Hypothalamus (tissue), 51 donors: ENCODE results near the gene ESYT3.

Experiments used
- DNase-seq, 51 donors: peaks; one replicate each; lab custom pipeline; 2025; lab: John Stamatoyannopoulos, UW

Gene ESYT3

GRCh38 chr3:138459619-138460535 is 25.5 kb downstream of the ESYT3 start:
- DNase-seq = no peak

DNA sequence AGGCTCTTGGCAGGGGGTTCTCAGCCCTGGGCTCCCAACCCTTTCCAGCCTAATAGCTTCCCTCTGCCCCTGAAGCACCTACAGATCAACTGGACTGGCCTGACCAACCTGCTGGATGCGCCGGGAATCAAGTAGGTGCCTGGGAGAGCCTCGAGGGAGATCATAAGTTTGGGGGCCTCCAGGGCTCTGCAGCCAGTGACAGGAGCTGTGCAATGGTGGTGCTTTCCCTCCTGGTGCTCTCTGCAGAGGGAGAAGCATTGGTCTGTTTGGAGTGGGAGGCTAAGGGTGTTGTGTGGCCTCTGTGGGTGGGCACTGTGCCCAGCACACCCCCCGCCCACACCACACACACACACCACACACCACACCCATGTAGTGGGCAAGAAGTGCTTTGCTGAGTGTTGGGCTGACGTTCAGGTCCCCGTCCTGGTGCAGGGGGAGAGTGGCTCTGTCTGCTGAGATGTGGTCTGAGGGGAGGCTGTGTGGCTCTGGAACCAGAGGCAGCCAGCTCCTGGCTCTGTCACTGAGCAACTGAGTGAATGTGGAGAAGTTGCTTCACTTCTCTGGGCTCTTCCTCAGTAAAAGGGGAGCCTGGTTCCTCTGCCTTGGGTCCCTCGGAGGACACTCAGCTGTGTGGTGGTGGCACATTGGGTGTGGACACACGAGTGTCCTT is 26.3 kb downstream of the ESYT3 start:
- DNase-seq = no peak

- DNase-seq = no peak
Measured at GRCh38 chr3:138461246-138461645, 26.8 kb downstream of the ESYT3 start.

- no peak for DNase-seq
Measured at GRCh38 chr3:138461896-138462295, 27.5 kb downstream of the ESYT3 start.

GRCh38 chr3:138463724-138464490 is 29.5 kb downstream of the ESYT3 start:
- DNase-seq = no peak

DNA sequence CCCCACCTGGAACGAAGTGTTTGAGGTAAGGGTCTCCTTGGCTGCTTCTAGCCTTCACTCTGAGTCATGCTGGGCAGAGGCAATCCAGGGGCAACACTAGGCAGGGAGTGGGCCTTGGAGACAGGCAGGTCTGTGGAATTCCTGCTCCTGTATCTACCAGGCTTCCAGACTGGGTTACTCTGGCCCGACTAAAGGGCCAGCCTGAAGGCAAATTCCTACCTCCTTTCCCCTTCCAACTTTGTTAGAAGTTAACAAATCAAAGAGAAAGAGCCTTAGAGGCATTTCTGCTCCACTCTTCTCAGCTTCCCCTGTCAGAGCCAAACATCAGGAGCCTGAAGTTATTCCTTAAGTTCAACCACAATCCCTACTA is 30.1 kb downstream of the ESYT3 start:
- DNase-seq = no peak

- no peak for DNase-seq
Measured at GRCh38 chr3:138465451-138465850, 31.0 kb downstream of the ESYT3 start.

- DNase-seq = no peak
Measured at GRCh38 chr3:138465925-138466324, 31.5 kb downstream of the ESYT3 start.

DNA sequence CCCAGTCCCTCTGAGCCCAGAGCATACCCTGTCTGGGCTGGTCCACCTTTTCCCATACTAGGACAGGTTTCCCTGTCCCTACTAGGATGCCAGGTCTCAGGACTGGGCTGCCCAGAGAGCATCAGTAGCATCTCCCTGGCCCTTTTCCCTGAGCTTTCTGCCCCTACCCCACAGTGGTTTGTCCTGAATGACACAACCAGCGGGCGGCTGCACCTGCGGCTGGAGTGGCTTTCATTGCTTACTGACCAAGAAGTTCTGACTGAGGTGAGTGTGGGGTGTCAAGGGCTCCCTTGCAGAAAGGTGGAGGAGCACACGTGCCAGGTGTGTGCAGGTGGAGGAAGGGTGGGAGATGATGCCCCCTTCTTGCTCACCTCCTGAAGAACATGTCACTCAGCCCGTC is 33.5 kb downstream of the ESYT3 start:
- DNase-seq = no peak

DNA sequence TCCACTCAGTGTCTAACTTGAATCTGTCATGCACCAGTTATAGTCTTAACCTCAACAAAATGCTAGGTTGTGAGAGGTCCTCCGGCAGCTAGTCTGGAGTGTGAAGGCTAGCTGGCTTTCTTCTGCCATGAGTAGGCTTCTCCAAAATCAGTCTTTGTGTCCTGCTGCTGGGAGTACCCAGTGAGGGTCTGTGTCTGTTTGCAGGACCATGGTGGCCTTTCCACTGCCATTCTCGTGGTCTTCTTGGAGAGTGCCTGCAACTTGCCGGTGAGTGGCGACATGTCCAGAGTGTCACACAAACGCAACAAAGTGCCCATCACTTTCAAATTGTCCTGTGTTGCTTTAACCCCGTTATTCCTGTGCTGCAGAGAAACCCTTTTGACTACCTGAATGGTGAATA is 34.0 kb downstream of the ESYT3 start:
- no peak for DNase-seq

GRCh38 chr3:138468886-138469285 is 34.5 kb downstream of the ESYT3 start:
- no peak for DNase-seq

GRCh38 chr3:138469874-138470273 is 35.5 kb downstream of the ESYT3 start:
- no peak for DNase-seq

DNA sequence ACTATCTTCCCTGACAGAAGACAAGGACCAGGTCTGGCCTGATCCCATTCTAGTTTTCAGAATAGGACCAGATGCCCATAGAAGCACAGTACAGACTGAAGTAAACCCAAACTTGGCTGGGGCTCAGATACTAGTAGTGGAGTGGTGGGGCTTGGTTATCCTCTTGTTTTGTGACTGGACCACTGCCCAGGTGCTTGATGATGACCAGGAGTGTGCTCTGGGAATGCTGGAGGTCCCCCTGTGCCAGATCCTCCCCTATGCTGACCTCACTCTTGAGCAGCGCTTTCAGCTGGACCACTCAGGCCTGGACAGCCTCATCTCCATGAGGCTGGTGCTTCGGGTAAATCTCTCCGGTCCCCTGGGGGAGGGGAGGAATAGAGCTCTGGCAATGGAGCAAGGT is 36.3 kb downstream of the ESYT3 start:
- no peak for DNase-seq

DNA sequence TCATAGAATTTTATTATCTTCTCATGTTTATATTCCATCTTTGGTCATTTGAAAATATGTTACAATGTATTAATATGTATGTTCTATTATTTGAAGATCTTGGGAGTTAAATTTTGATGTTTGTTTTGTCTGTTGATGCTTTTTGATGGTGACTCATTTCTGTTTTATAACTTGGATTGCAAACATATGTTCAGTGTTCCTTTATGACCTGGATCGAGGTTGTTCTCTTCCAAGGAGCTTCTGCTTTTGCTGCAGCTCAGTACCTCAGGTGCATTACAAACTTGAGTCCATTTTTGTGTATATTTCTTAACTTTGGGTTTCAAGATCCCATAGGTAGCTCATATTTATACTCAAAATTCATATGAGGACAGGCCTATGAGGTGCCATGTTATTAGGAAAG is 37.1 kb downstream of the ESYT3 start:
- no peak for DNase-seq

GRCh38 chr3:138472141-138472825 is 37.9 kb downstream of the ESYT3 start:
- no peak for DNase-seq

GRCh38 chr3:138473391-138473790 is 39.0 kb downstream of the ESYT3 start:
- no peak for DNase-seq

DNA sequence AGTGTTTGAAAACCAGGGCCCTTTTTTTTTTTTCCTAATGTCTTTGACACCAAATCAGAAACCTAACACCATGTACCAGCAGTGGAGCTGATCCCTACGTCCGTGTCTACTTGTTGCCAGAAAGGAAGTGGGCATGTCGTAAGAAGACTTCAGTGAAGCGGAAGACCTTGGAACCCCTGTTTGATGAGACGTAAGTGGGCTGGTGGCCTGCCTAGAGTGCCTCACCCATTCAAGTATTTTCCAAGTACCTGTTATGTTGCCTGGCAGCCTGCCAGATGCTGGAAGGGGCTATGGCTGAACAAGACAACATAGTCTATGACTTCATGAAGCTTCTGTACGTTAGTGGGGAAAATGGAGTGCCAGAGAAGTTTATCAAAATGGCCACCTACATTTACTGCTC is 39.7 kb downstream of the ESYT3 start:
- DNase-seq = no peak

DNA sequence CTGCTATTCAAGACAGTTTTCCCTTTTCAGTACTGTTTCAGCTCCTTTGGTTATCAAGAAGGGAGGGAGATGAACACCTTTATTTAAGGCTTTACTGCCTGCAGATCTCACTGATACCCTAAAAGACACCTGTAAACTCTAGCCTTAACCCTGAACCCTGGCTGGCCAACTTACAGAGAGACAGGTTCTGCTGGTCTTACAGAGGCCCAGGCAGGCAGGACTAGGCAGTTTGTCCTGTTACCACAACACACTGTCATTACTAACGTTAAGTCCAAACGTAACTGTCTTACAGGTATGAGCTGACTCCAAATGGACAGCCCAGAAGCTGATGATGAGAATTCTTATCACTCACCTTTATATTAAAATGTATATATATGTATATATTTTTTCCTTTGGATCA is 42.1 kb downstream of the ESYT3 start:
- no peak for DNase-seq

DNA sequence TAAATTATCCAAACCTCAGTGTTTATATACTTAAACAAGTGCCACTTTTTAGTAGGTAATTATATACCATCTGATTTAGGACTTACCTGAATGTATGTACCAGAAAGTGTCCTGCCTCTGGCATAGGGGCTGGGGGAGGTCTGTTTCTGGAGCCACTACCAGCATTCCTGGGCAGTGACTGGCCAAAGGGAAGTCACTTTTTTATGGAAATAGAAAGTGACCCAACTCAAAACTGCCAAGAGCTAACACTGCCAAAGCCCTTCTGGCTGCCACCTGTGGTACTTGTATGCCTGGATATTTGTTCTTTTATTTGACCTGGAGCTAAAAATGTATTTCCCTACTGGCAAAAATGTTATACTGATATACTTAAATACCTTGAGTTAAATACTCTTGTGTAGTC is 42.7 kb downstream of the ESYT3 start:
- no peak for DNase-seq

DNA sequence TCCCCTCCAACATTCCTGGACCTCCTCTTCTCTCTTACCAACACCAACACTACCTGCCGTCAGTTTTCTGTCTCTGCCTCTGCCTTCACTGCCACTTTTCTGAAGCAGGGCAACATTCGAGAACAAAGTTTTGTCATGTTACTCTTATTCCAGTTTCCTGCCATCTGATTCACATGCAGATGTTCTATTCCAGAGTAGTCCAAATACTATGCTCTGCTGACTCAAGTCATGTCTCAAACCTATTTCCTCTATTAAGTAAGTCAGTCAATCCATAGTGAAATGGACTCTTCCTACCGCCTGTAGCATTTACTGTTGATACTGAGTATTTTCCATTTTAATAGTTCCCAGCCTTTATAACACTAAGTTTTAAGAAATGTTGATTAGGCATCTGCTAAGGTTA is 43.4 kb downstream of the ESYT3 start:
- no peak for DNase-seq

DNA sequence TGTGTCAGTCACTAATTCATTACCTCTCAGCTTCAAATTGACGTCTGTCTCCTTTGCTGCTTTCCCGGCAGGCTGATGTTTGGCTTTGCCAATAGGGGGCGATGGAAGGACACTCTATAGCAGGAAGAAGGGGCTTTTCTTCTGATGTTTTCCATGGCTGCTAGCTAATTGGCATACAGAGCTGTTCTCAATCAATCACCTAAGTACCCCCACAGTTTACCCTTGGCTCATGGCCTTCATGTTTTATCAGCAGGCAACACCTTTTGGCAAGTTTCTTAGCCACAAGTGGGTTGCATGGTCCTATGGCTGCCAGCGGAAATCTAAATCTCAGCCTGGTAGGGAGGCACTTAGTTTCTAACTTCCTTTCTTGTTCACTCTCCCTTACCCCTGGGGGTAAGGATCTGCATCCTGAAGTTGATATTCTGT is 45.0 kb downstream of the ESYT3 start:
- DNase-seq = peak in 4 of 51 donors; percentile 1 to 20 (median 10)
